K562 (cell line): ENCODE data around the gene XIRP1. TPM values are rescaled to one million over a fixed set of nuclear protein-coding genes. Genes with fewer than 3 reads are reported as not detected.

Source experiments
- ATAC-seq: fragments of 200-7000 bp; cut with Tn5 transposase; 3 replicates; pipeline ENCODE4 v1.9.1; 2020; ENCODE audit warnings: moderate library complexity
- BruUV-seq: library from RNA; stranded (reverse); fragments of 400-500 nt; replicated peaks from 2 replicates; lab custom pipeline; 2021; lab: Mats Ljungman, UMichigan
- CTCF ChIA-PET: fragments of 300-600 bp; formaldehyde crosslinking; extraction: SDS; loops from one replicate; lab custom pipeline; 2021; ENCODE audit warnings: low intra/inter-chr PET ratio; lab: Yijun Ruan, JAX
- POLR2A ChIA-PET: fragments of 300-600, 350-650 bp; sonication (Branson Sonifier 250); formaldehyde crosslinking; extraction: SDS; loops from one replicate; lab custom pipeline; 2021; ENCODE audit warnings: antibody characterized with exemption, inconsistent platforms; lab: Yijun Ruan, JAX
- DNase-seq, 4 experiments: peaks; one replicate each; pipeline versions ENCODE4 v3.0.0 to v3.0.0-alpha.2; 2011 to 2018; ENCODE audit warnings: low spot score in 3 of 4, mixed read lengths in 3 of 4; ENCODE audit errors: extremely low read depth in 1 of 4
- FAIRE-seq: peaks from 2 replicates; lab custom pipeline; 2011; peaks lifted over from hg19 to GRCh38; lab: Jason Lieb, UNC
- H2AFZ ChIP-seq: 2 replicates; pipeline ENCODE4 v1.6.0; 2011; ENCODE audit warnings: low read depth, low read length, control low read depth, inconsistent platforms
- H3K27ac ChIP-seq: fragments of 200-600 bp; 3 replicates; pipeline ENCODE4 v1.8.0; 2011; ENCODE audit warnings: low read depth, mild to moderate bottlenecking, control low read depth, inconsistent platforms, low read length, moderate library complexity, mixed read lengths; ENCODE audit errors: extremely low read depth
- H3K27me3 ChIP-seq, 2 experiments: fragments of 300-600 bp in 1 of 2; 2 replicates in 1 of 2; 3 replicates in 1 of 2; pipeline versions ENCODE4 v1.6.0 to v1.8.0; 2011; ENCODE audit warnings: inconsistent platforms in 2 of 2, low read length in 2 of 2, mild to moderate bottlenecking in 1 of 2, mixed read lengths in 1 of 2, moderate library complexity in 1 of 2; ENCODE audit not compliant: control insufficient read depth in 2 of 2, insufficient read depth in 2 of 2
- H3K36me3 ChIP-seq: fragments of 300-600 bp; 3 replicates; pipeline ENCODE4 v1.8.0; 2011; ENCODE audit warnings: mild to moderate bottlenecking, low read length, inconsistent platforms; ENCODE audit not compliant: control insufficient read depth, insufficient read depth
- H3K4me1 ChIP-seq, 2 experiments: fragments of 200-600 bp in 1 of 2; replicated peaks in 1 of 2; 2 replicates in 1 of 2; 3 replicates in 1 of 2; pipeline versions ENCODE4 v1.5.1 to v1.8.0; 2011; ENCODE audit warnings: inconsistent platforms in 2 of 2, low read length in 2 of 2, mild to moderate bottlenecking in 1 of 2, mixed read lengths in 1 of 2, moderate library complexity in 1 of 2; ENCODE audit not compliant: control insufficient read depth in 2 of 2, insufficient read depth in 2 of 2
- H3K4me2 ChIP-seq: 2 replicates; pipeline ENCODE4 v1.6.1; 2011; ENCODE audit warnings: low read length, control low read depth, inconsistent platforms, mixed read lengths; ENCODE audit not compliant: insufficient read depth
- H3K4me3 ChIP-seq: fragments of 200-600 bp; sonication (generic), shearing (Covaris generic); 2 replicates; pipeline ENCODE4 v1.5.1; 2016; ENCODE audit warnings: control low read depth, inconsistent platforms
- H3K79me2 ChIP-seq: fragments of 200-600 bp; 3 replicates; pipeline ENCODE4 v1.8.0; 2011; ENCODE audit warnings: low read length, inconsistent platforms; ENCODE audit not compliant: control insufficient read depth, insufficient read depth
- H3K9ac ChIP-seq, 2 experiments: 2 replicates each; pipeline versions ENCODE4 v1.6.0 to v1.6.1; 2011; ENCODE audit warnings: low read depth in 2 of 2, low read length in 2 of 2, control low read depth in 1 of 2, inconsistent platforms in 1 of 2, mild to moderate bottlenecking in 1 of 2, mixed read lengths in 1 of 2; ENCODE audit not compliant: insufficient read depth in 1 of 2
- H3K9me1 ChIP-seq: one replicate; pipeline ENCODE4 v1.6.0; 2011; ENCODE audit warnings: inconsistent platforms, mild to moderate bottlenecking, low read length, moderate library complexity; ENCODE audit not compliant: control insufficient read depth, insufficient read depth
- H3K9me3 ChIP-seq: replicated peaks from 2 replicates; pipeline ENCODE4 v1.5.1; 2011; ENCODE audit warnings: low read depth, low read length, inconsistent platforms; ENCODE audit not compliant: control insufficient read depth, insufficient read depth
- H4K20me1 ChIP-seq: replicated peaks from 2 replicates; pipeline ENCODE4 v1.6.1; 2011; ENCODE audit warnings: low read length, inconsistent platforms, mixed read lengths; ENCODE audit not compliant: control insufficient read depth, insufficient read depth
- ERF ChIP-seq: fragments of 450-650 bp; formaldehyde crosslinking; IDR thresholded peaks from 2 replicates; pipeline ENCODE4 v1.4.0; 2020; ENCODE audit warnings: mild to moderate bottlenecking, mixed read lengths
- HMG20B ChIP-seq: fragments of 250-450 bp; sonication (Bioruptor Pico); IDR thresholded peaks from 2 replicates; pipeline ENCODE4 v1.5.0; 2021; ENCODE audit warnings: mild to moderate bottlenecking
- MECOM ChIP-seq: fragments of 250-450 bp; sonication (Bioruptor Pico); IDR thresholded peaks from 2 replicates; pipeline ENCODE4 v1.8.0; 2022; ENCODE audit warnings: inconsistent platforms
- SMARCB1 ChIP-seq: IDR thresholded peaks from 2 replicates; pipeline ENCODE4 v1.6.1; 2011; ENCODE audit warnings: improper control_type of control experiment, low read depth; ENCODE audit not compliant: insufficient read length
- SP1 ChIP-seq: sonication (generic); formaldehyde crosslinking; IDR thresholded peaks from 2 replicates; pipeline ENCODE4 v1.8.1; 2022; ENCODE audit warnings: mild to moderate bottlenecking, missing genetic modification reagents
- ZBTB17 ChIP-seq: fragments of 450-650 bp; formaldehyde crosslinking; IDR thresholded peaks from 2 replicates; pipeline ENCODE4 v1.4.0; 2020; ENCODE audit warnings: mild to moderate bottlenecking
- WGBS: fragments of 100-300 bp; shearing (Covaris generic); methylation state at CpG from one replicate; pipeline ENCODE4 v1.1.6; 2016; ENCODE audit warnings: low coverage, mixed read lengths; ENCODE audit not compliant: insufficient coverage; ENCODE audit errors: missing lambda C conversion rate; 5-methylcytosine and 5-hydroxymethylcytosine counted together
- in situ Hi-C: fragments of 300-500 bp; cut with MboI; formaldehyde crosslinking; loops from 4 replicates; pipeline ENCODE4 v1.15.0; 2018; ENCODE audit warnings: inconsistent platforms, mixed read lengths
- intact Hi-C: fragments of 100-400 bp; cut with micrococcal nuclease; formaldehyde crosslinking; loops from 2 replicates; pipeline ENCODE4 v1.14.2; 2022
- polyA plus RNA-seq, 8 experiments: library from polyadenylated mRNA; depleted of rRNA in 4 of 8; stranded (reverse) in 5 of 8; unstranded in 3 of 8; fragments of >200 nt; fragmentation: Nextera tagmentation in 2 of 8; fragmentation: Illumina TruSeq in 1 of 8; extraction: Ambion mirVana in 2 of 8; extraction: Trizol in 1 of 8; gene quantifications; 2 replicates each; pipeline versions ENCODE4 v1.2.1 to v1.2.3, GENCODE V29; 2011 to 2014; ENCODE audit warnings: inconsistent platforms in 1 of 8, missing spikeins in 1 of 8
- total RNA-seq, 7 experiments: library from RNA; depleted of rRNA in 6 of 7; stranded (reverse); fragments of >200 nt in 6 of 7; fragmentation: Illumina TruSeq in 2 of 7; extraction: Trizol in 2 of 7; gene quantifications; 2 replicates each; pipeline versions ENCODE4 v1.2.1 to v1.2.3, GENCODE V29; 2011 to 2021; ENCODE audit warnings: low replicate concordance in 1 of 7
- TF ChIP-seq, protein P1 (sequence below): fragments of 450-650 bp; conservative IDR thresholded peaks from 2 replicates; pipeline ENCODE4 v1.6.1; 2016; ENCODE audit warnings: missing genetic modification characterization, low read depth, mild to moderate bottlenecking, control low read depth, missing compliant biosample characterization

Gene XIRP1
- total and polyA plus RNA-seq, 9 of the 15 experiments (the other 6 are each of a cell fraction or from before 2014, with no cell fraction given) = 0.03 to 0.27 (median 0.08) TPM; not detected in 3

GRCh38 chr3:39141171-39141995, 51.0 kb downstream of the XIRP1 start (continued):
- TF ChIP-seq MECOM (CRISPR knock-in tag) (no peak), ERF (CRISPR knock-in tag) (peak; percentile 57; the same call in 1 of the 2 replicates)
- TF ChIP-seq, protein P1, sequence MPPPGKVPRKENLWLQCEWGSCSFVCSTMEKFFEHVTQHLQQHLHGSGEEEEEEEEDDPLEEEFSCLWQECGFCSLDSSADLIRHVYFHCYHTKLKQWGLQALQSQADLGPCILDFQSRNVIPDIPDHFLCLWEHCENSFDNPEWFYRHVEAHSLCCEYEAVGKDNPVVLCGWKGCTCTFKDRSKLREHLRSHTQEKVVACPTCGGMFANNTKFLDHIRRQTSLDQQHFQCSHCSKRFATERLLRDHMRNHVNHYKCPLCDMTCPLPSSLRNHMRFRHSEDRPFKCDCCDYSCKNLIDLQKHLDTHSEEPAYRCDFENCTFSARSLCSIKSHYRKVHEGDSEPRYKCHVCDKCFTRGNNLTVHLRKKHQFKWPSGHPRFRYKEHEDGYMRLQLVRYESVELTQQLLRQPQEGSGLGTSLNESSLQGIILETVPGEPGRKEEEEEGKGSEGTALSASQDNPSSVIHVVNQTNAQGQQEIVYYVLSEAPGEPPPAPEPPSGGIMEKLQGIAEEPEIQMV = no peak

DNA sequence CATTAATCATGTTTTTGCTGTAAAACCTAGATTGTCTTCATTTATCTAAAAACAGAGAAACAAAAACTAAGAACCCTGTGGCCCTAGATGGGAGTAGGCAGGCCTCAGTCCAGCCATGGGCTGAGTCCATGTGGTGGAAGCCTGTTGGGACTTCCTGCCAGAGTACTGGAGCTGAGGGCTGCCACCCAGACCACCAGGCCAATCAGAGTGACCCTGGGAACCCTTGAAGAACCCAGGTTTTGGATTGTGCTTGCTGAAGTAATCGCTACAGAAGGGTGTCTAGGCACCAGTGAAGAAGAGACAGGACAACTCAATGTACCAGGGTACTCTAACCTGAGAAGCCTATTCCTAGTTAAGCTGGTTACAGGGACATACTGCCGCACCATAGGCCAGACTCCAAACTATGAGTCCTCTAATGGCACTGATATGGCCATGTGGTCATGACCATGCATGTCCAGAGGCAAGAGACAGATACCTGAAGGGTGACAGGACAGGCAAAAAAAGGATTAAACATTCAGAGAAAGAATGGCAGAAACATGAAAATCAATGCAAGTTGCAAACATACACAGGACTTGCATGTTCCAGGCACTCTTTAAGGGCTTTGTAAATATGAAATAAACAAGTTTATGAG, 51.9 kb downstream of the XIRP1 start:
- H2AFZ ChIP-seq = no peak overlapping the region
- ATAC-seq (peak; percentile 37), FAIRE-seq (peak; percentile 61), DNase-seq (no peak)
- no peak overlapping the region for H3K4me3 ChIP-seq
- TF ChIP-seq SMARCB1 = no peak
- no peak for TF ChIP-seq HMG20B (CRISPR knock-in tag)
- TF ChIP-seq ZBTB17 (CRISPR knock-in tag) = no peak
- TF ChIP-seq SP1 (CRISPR knock-in tag) = no peak
- no peaks in the 10 kb centered on the region for H3K27me3 ChIP-seq
- no peak overlapping the region for H3K27ac ChIP-seq
- intact Hi-C loops (no loop called here), in situ Hi-C loops (no loop called here)
- H3K9ac ChIP-seq = no peak overlapping the region; a peak in 1 of 4 replicates
- H3K9me1 ChIP-seq = no peaks in the 10 kb centered on the region
- BruUV-seq = no TSS peak
- peaks cover 8 to 23% of the 10 kb centered on the region in 2 experiments; a peak in 4 of 5 replicates for H3K4me1 ChIP-seq
- ChIA-PET CTCF (no interaction called here), POLR2A (interaction anchor here (0.5 to 2.5 kb wide), 8 partner anchors 8 to 78 kb away, joined by 3 to 21 read pairs (median 4); no protein-coding TSS in a partner anchor)
- H4K20me1 ChIP-seq = peaks cover 29% of the 10 kb centered on the region
- H3K9me3 ChIP-seq = no peaks in the 10 kb centered on the region
- WGBS = 79% methylated on average over 2 of the region's 2 CpGs
- peaks cover 55% of the 10 kb centered on the region for H3K36me3 ChIP-seq
- H3K4me2 ChIP-seq = no peak overlapping the region
- no peaks in the 10 kb centered on the region for H3K79me2 ChIP-seq
